DMS 273 (cell line): ENCODE measurements around the gene PYM1.
A peak's percentile ranks its signal among the peaks of the same experiment; 100 is the strongest.
"Not testable (repeated sequence)": the region's sequence is repeated elsewhere in the genome, so short reads cannot be mapped to it uniquely, and the experiment has no call there.

Source experiments
- DNase-seq: peaks from one replicate; lab custom pipeline; 2025; ENCODE audit not compliant: unreplicated experiment; lab: John Stamatoyannopoulos, UW

PYM1 gene

DNA sequence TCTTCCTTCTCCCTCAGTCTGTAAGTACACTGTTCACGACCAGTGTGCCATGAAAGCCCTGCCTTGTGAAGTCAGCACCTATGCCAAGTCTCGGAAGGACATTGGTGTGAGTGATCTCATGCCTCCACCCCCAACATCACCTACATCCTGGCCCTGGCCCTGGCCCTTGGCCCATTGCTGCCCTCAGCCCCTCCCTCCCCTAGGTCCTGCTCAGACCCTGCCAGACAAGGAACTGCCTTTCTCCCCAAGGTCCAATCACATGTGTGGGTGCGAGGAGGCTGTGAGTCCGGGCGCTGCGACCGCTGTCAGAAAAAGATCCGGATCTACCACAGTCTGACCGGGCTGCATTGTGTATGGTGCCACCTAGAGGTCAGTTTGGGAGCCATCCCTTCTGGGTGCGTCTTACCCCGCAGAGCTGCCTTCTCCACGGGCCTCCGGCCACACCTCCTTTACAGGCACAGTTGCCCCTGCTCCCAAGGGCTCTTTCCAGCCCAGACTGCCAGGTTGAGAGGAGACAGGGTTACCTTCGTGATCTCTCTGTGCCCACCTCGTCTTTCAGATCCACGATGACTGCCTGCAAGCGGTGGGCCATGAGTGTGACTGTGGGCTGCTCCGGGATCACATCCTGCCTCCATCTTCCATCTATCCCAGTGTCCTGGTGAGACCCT, 12.5 kb upstream of the PYM1 start:
- DNase-seq: peak; percentile 82

DNA sequence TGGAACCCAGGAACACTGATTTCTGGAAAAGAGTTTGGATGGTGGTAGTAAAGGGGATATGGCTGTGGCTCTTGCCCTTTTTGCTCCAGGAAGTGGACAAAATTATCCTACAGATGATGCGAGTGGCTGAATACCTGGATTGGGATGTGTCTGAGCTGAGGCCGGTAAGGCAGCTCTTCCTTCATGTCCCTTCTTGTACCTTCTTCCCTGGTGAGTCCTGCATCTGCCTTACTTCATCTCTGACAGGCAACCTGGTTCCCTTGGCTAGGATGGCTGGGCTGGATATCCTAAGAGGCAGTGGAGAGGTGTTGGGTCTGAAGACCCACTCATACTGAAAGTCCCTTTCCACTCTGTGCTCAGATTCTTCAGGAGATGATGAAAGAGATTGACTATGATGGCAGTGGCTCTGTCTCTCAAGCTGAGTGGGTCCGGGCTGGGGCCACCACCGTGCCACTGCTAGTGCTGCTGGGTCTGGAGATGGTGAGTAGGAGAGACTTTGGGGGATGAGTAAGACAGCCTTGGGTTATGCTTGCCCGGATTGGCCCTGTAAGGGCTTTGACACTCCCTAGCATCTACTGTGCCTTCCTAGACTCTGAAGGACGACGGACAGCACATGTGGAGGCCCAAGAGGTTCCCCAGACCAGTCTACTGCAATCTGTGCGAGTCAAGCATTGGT, 11.3 kb upstream of the PYM1 start:
- no peak for DNase-seq

DNA sequence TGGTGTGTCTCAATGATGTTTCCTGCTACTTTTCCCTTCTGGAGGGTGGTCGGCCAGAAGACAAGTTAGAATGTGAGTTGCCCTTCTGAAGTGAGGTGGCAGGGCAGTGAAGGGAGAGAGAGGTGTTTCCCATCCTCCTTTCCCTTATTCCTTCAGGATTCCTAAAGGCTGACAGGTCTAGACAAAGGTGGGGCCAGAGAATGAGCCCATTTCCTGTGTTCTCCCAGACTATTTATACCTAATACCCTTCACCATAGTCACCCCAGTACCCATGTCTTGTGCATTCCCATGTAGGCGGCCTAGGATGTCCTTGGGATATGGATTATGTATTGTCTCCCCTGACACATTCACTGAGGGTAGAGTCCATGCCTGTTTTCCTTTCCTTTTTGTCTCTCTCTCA, 10.3 kb upstream of the PYM1 start:
- no peak for DNase-seq

DNA sequence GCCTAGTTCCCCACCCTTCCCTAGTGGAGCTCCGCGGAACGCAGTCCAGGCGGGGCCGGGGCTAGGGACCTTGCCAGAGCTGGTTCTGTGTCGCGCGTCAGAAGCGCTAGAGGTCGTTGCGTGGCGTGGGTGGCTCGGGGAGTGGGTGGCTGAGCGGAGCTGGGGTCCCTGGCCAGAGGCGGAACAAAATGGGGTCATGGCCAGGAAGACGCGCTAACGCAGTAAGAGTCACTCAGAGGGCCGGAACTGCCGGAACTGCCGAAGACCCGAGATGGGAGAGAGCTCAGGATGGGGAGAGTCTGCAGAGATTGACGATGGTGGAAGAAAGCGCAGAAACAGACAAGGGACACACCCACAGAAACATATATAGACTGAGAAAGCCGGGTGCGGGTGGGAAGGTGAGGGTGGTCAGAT, 8.1 kb upstream of the PYM1 start:
- no peak for DNase-seq

DNA sequence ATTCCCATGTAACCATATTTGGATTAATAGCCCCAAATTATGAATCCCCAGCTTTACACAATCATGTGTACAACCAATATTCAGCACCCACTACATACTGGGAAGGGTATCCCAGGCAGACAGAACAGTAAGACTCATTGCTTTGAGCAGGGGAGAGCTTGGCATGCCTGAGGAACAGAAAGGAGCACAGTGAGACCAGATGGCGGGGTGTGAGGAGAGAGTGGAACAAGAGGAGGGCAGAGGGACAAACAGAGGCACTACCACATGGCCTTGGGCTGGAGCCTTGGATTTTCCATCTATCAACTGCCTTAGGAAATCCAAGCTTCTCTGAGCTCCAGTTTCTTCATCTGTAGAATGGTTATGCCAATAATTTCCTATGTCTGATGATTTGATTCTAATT, 7.1 kb upstream of the PYM1 start:
- DNase-seq: peak; percentile 61

DNA sequence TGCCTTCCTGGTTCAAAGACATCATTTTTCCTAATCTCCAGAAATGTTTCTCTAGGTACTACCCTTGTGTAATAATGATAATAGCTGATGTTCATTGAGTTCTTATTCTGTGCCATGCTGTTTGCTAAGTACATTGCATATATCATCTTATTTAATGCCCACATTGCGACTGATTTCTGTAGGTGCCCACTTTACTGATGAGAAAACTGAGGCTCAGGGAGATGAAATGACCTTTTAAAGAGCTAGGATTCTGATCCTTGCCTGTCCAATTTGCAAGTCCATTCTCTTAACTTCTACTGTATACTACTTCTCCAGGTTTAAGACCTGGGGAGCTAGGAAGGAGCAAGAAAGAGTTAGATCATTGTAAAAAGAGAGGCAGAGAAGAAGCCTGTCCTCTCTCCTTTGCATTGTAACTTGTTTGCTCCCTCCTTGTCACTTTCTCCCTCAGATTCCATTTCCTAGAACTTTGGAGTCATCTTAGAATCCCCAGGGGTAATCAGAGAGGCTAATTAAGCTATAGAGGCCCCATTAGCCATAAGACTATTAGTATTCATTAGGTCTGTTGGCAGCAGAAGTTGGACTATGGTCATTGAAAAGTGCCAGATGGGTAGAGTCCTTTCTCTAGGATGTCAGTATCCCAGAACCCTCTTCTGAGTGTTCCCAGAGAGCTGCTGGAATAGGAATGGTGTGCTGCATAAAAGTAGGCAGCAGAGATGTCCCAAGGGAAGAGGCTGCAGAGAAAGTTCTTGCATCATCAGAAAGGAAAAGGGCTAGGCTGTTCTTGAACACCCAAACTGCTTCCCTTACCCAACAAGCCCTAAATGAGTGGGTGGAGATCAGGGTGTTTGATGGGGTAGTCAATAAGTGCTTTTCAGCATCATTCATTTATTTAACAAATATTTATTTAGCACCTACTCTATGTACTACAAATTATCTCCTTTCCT, 6.4 kb upstream of the PYM1 start:
- DNase-seq: peak; percentile 50

DNA sequence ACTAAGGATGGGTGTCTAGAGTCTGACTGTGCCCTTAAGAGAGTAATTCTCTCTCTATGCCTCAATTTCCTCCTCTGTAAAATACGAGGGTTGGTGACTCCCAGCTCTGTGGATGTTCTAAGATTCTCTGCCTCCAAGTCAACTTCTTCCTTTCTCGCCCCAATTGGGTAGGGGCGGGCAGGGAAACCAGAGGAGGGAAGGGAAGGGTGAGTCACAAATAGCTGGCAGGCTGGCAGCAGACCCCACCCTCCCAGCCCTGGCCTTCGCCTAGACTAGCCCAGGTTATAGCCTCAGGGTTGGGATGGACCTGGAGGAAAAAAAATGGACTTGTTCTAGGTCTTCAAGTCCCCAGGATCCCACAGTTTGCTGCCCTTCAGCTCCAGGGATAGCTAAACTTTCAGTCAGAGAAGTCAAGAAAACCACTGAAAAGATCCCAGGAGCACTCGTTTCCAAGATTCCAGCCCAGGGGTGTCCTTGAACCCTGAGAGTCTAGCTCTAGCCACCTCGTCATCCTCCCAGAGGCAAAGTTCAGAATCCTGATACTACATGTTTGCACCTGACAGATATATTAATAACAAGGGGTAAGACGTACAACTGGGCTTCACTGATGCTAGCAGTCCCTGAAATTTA, 5.6 kb upstream of the PYM1 start:
- peak; percentile 17 for DNase-seq

DNA sequence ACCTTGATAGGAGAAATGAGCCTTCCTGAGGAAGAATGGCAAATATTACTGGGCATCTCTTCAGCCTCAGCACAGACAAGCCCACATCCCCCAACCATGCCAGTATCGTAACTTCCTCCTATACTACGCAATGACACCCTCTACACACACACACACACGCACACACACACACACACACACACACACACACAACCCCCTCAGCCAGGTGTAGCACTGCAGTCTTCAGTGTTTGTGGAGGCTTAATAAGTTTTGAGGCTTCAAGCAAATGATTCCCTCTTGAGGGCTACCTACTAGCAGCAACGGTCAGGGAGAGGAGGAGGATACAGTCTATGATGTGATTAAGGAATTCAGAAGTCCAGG, 4.8 kb upstream of the PYM1 start:
- no peak for DNase-seq

DNA sequence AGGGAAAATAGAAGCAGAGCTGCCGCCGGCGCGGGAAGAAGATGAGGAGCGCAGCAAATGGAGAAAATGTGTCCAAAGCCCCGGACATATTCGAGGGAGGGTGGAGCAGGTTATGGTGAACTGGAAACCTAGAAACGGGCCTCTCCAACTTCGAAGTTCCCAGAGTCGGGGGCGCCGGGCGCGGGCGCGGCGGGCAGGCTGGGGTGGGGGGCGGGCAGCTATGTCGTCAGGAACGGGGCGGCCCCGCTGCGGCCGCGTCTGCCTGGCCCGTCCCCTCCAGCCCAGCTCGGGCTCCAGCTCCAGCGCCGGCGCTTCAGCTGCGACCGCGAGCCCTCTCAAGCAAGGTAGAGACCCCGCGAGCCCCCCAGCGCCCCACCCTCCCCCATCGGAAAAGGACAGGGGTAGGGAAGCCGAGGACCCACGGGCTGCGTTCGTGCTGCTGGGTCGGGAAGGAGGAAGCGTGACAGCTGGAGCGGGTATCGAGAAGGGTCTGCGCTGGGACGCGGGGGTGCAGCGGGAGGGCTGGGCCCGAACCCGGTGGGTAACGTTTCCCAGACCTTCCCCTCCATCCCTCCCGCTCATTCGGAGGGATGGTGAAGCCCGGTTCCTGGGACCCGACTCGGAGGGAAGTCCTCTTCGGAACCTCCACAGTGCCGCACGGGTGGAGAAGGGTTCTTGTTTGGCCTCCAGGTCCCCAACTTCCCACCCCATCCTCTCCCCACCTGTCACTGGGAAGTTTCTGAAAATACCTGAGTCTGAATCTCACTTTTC, 4.3 kb upstream of the PYM1 start:
- peak; percentile 57 for DNase-seq

DNA sequence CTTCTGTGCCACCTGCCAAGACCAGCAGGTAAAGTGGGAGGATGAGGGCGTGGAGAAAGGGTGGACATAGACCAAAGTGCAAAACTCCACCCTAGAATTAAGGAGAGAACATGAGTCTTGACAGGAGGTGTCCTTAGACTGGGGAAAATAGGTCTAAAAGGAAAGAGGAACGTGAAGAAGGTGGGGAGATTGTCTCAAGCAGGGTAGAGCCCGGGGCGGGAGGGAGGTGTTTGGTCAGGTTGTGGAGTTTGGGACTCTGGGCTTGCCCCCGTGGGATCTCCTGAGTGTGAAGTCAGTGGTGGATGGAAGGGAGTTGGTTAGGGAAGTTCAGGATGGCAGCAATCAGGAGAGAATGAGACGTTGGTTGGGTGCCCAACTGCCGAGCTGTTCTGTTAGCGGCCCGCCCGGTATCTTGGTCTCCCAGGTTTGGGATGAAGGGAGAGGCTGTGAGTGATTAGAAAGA, 3.7 kb upstream of the PYM1 start:
- peak; percentile 57 for DNase-seq

DNA sequence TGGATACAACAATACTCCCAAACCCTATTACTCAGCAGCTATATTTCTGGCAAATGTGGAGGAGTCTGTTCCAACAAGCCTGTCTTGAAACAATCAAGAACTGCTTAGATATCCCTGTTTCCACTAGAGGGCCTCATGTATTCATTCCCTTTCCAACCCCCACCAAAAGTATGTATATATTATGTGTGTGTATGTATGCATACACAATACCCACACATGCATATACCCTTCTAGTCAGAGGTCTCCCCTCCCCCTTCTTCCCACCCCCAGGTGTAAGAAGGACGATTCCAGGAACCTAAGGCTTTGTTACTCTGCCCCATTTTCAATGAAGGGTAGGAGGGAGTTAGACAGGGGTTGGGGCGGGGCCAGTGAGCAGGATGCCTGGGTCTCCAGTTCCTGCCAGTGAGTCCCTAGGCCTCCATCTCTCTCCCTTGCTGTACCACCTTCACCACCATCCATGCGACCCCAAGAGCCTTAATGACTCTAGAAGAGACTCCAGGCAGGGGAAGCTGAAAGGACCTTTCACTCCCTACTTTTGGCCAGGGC, 3.1 kb upstream of the PYM1 start, which contains the start of gene DGKA:
DGKA (plus strand) TSS at position 392 of the 546 bp plus-strand sequence. CDS start 5,342 bp downstream, outside the sequence.
- DNase-seq: peak; percentile 63

DNA sequence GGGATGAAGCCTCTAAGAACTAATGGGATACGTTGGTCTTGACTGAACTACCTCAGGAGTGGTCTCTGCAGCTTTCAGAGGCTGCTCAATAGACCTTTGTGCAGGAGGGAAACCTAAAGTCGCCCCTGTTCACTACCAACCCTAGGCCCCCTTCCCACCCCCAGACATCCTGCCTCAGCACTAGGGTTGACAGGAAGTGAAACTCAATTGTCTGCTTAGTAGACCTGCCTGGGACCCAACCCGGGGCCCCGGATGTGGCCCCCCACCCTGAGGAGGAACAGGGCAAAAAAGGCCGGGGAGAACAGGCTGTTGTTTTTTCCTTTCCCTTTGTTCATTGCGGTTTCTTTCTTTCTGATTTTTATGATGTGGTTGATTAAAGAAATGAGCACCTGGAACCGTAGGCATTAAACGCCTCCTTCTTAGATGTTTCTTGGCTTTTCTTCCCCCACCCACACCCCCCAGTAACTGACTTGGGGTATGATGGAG, 1.7 kb upstream of the PYM1 start:
- DNase-seq: no peak

DNA sequence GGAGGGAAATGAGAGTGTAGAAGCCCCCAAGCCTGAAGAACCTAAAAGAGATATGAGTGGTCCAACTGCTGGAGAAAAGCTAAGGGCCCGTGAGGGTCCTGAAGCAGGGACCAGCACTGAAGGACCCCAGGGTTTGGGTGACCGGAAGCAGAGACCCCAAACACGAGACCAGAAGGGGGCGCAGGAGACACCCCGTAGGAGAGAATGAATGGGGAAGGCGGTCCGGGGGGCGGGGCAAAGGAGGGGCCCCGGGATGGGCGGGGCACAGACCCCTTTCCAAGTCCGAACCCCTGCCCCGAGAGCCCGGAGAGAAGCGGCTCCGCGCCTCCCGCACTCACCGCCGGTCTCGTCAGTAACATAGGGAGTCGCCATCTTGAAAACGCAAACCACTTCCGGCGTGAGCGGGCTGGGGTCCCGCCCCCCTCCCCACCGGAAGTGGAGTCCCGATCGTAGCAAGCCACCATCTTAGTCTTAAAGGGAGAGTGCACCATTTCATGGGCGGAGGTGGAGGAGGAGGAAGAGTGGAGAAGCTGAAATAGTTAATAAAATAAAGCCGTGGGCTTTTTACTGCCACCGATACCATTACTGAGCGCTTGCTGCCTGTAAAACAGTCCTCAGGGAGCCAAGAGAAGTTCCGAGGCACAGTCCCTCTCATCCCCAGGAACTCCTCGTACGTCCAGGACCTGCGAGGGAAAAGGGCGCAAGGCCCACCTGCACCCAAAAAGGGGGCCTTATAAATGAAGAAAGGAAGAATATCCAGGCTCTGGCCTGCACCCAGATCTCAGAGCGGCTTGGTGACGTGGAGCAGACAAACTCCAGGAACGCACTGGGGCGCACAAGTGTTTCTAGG, 731 bp downstream of the PYM1 start:
- DNase-seq: peak; percentile 94

DNA sequence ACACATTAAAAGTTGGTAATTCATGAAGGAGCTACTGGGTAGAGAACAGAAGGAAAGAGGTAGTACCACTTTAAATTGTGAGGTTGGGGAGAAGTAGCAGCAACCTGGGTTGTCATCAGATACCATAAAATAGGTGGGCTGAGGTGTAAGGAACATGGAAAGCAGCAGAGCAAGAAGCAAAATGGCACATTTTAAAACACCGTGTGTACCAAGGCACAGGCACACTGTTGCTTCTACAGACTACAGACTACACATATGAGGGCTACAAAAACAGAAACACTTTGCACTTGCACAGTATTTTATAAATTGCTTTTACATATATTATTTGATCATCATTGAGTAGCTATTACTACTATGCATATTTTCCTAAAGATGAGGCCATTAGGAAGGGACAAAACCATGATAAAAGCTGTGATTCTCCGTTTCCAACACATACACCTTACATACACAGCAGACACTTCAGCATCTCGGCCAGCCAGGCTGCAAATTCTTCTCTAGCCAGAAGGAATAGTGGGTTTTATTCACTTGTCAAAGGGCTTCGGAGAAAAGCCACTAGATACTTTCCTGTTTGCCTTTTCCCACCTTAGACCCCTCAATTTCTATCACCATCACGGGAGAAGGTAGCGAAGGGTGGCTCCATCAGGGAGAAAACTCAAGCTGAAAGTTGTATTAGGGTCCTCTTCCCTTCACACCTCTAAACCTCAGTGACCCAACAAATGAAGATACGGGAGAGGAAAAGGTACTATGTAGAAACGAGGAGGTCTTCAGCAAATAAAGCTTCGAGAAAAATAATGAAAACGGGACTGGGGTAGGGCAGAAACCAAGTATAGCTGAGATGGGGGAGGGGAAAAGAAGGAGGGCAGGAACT, 1.6 kb downstream of the PYM1 start:
- peak; percentile 37 for DNase-seq

DNA sequence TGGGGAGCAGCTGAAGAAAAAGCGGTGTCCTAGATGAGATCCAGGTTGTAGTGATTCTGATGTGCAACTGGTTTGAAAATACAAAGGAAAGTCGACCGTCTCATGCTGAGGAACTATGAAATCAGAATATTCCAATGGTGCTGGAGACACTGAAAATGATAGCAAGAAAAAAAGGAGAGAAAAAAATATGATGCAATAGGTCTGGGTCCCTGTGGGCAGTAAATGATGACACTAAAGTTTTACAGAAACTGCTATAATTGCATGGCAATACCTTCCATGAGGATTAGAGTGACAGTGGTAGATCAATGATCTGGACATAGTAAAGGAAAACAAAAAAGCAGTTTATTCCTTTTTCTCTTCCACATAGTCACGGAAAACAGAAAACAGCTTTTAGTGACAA, 2.3 kb downstream of the PYM1 start:
- DNase-seq: no peak

DNA sequence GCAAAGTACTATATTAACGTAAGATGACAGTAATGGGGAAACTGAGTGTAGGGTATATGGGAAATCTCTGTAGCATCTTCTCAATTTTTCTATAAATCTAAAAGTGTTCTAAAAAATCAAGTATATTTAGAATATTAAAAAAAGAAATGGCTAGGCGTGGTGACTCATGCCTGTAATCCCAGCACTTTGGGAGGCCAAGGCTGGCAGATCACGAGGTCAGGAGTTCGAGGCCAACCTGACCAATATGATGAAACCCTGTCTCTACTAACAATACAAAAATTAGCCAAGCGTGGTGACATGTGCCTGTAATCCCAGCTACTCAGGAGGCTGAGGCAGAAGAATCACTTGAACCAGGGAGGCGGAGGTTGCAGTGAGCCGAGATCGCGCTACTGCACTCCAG, 4.0 kb downstream of the PYM1 start:
- not testable (repeated sequence) for DNase-seq

DNA sequence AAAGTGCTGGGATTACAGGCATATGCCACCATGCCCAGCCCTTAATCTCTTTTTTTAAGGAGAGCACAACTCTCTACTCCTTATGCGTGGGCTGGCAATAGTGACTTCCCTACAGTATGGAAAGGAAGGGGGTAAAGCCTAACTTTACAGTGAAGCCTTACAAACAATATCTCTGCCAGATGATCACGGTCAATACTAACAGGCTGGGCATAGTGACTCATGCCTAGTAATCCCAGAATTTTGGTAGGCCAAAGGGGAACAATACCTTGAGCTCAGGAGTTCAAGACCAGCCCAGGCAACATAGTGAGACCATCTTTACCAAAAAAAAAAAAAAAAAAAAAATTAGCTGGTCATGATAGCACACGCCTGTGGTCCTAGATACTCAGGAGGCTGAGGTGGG, 5.6 kb downstream of the PYM1 start:
- DNase-seq: no peak

DNA sequence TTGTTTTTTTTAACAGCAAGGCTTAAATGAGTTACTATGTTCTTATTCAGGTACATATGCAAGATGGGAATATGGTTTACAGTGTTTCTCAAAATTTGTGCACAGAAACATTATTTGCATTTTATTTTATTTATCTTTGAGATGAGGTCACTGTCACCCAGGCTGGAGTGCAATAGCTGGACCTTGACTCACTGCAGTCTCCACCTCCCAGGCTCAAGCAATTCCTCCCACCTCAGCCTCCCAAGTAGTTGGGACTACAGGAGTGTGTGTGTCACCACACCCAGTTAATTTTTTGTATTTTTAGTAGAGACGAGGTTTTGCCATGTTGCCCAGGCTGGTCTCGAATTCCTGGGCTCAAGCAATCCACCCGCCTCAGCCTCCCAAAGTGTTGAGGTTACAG, 8.7 kb downstream of the PYM1 start:
- not testable (repeated sequence) for DNase-seq
